GM19351 (cell line): ENCODE measurements around the gene DCDC2C.
"Not testable (repeated sequence)": the region's sequence is repeated elsewhere in the genome, so short reads cannot be mapped to it uniquely, and the experiment has no call there.

Experiments
- ATAC-seq: cut with Tn5 transposase; IDR thresholded peaks from one replicate; pipeline ENCODE4 v1.9.1; 2021; ENCODE audit warnings: mild to moderate bottlenecking, moderate library complexity; ENCODE audit not compliant: unreplicated experiment

The DCDC2C gene

DNA sequence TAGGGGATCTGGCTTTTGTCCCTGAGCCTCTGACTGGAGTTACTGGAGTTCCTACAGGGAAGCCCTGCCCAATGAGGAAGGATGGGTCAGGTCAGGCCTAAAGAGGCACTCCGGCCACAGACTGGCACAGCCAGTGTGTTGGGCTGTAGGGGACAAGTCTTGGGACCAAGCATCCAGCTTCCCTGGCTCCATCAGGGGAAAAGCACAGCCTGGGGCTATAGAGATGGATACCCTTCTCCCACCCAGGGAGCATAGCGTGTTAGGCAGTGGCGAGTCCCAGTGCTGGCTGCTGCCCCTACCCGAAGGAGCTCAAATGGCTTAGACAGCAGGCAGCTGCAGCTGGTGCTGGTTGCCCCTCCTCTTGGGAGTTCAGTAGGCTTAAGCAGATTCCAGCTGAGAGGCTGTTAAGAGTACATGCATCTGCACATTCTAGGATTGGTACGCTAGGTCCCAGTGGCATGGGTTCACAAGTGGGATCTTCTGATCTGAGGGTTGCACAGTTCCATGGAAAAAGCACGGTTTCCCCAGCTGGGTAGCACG, 111.4 kb downstream of the DCDC2C start:
- ATAC-seq: no peak

- not testable (repeated sequence) for ATAC-seq
Observed at GRCh38 chr2:3817144-3817543, 113.8 kb downstream of the DCDC2C start.

DNA sequence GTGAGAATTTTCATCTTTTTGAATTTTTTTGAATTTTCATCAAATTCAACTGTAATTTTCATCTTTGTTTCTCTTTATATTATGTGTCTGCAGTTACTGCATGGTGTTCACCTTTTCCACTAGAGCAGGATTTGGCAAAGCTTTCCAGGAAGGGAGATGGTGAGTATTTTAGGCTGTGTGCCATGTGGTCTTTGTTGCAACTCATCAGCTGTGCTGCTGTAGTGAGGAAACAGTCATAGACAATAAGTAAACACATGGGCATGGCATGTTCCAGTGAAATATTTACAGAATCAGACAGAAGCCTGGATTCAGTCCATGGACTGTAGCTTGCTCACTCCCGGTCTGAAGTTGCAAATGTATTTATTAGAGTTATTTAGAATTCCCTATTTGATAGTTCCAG, 120.4 kb downstream of the DCDC2C start:
- ATAC-seq: no peak

- ATAC-seq: peak; percentile 71
Observed at GRCh38 chr2:3827673-3828575, 124.5 kb downstream of the DCDC2C start.

DNA sequence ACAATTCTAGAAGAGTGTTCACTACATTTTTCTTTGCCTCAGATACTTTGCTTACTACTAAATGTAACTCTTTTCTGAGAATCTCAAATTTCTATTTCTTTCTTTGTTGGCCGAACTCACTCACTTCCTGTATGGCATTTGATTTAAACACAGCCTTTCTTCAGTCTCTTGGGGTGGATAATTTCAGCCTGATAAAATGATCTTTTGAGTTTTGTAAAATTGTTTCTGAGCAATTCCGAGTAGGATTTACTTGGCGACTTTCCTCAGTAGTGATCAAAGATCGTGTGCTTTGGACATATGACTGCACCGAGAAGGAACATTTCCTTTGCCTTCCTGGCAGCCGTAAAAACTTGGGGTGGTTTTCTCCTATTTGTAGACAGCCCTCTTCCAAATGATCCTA, 127.4 kb downstream of the DCDC2C start:
- no peak for ATAC-seq

GRCh38 chr2:3837086-3837485, 133.7 kb downstream of the DCDC2C start:
- ATAC-seq: no peak

DNA sequence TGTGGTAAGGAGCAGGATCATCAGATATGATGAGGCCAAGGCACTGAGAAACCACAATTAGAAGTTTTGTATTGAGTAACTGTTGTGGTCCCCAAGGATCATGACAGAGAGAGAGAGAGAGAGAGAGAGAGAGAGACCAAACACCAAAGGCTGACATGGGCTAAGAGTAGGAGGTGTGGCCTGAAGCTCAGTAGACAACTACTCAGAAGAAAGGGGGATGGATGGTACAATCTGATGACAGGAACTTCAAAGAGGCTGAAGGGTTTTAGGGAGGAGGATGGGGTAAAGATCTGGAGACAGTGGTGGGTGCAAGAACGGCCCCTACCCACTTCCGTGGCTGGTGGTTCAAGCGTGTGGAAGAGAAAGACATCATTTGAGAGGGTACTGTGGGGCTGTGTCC, 135.0 kb downstream of the DCDC2C start:
- ATAC-seq: no peak

DNA sequence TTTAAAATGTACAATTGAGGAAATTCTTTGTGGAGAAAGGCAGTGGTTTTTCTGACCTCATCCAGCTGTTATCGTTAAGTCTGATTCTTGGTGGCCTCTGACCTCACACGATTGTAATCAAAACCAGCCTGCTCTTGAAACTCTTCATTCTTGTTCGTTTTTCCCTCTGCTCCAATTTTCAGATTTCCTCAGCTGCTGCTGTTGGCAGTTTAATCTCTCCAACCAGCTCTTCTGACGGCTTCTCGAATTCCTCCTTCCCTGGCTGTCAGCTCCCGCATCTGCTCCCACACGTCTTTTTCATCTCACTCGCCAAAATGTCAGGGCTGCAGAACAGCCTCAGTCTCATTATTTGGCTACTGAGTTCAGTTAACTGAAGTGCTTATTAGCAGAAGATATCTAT, 136.1 kb downstream of the DCDC2C start:
- ATAC-seq: no peak

DNA sequence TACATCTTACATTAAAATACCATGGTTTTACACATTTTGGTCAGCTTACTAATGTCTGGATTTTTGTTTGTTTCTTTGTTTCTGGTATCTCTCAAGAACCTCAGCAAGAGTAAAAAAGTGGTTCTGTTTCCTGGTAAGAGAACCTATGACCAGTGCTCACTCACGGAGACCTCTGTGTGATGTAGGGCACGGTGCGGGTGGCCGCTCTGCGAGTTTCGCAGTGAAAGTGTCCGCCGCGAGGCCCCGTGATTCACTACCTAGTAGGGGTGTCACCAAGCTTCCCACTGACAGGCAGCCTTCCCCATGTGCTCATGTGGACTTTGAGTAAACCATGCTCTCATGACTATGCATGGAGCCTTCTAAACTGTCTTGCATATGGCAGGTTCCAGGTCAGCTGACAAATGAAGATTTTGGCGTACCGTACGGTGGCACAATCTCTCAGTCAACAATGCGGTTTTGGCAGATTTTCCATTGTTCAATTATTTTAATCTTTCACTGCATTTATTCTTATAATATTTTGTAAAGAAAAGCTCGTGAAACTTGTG, 137.3 kb downstream of the DCDC2C start:
- ATAC-seq: no peak

GRCh38 chr2:3847397-3848052, 144.2 kb downstream of the DCDC2C start:
- no peak for ATAC-seq

DNA sequence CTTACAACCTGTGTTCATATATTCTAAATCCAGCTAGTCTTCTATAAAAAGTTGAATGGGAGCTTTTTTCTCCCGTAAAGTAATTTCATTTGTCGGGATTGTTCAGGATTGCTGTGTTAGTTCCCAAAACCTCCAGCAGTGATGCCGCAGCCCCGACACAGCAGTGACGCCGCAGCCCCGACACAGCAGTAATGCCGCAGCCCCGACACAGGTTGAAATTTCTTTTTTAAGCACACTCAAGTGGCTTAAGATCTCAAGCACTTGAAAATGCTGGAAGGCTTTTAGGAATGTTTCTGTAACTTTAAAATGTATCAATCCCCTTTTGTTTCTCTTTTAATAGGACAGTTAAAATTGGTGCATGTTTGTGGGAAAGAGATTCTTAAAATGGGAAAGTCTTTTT, 145.4 kb downstream of the DCDC2C start:
- ATAC-seq: no peak

DNA sequence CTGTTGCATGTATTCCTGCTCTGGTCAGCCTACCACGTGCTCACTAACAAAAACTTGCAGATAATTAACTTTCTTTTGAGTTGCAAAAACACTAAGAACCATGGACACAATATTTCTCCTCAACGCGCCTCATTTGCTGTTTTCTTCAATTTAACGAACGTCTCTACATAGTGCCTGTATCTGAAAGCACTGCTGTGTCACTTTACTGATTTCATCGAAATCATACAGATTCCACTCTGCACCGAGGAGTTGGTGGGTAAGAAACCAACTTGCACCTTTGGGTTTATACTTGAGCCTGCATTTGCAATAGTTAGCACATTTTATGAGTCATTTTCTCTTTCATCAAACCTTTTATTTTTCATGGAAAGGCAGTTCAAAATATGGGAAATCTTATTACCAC, 145.8 kb downstream of the DCDC2C start:
- no peak for ATAC-seq

DNA sequence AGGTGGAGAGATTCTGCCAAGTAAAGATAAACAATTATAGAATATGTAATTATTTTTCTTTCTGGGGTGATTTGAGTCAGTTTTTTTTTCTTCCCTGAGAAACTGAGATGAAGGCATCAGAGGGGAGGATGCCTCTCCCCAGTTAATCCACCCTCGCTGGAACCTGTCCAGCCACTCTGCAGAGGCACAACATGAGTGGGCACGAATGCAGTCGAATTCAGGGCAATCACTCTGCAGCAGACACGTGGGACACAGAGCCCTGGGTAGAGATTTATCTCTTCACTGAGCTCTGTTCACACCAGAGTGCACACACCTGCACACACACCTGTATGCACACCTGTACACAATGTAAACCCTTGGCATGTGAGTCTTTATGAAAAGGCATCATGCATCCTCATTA, 154.2 kb downstream of the DCDC2C start:
- ATAC-seq: no peak

DNA sequence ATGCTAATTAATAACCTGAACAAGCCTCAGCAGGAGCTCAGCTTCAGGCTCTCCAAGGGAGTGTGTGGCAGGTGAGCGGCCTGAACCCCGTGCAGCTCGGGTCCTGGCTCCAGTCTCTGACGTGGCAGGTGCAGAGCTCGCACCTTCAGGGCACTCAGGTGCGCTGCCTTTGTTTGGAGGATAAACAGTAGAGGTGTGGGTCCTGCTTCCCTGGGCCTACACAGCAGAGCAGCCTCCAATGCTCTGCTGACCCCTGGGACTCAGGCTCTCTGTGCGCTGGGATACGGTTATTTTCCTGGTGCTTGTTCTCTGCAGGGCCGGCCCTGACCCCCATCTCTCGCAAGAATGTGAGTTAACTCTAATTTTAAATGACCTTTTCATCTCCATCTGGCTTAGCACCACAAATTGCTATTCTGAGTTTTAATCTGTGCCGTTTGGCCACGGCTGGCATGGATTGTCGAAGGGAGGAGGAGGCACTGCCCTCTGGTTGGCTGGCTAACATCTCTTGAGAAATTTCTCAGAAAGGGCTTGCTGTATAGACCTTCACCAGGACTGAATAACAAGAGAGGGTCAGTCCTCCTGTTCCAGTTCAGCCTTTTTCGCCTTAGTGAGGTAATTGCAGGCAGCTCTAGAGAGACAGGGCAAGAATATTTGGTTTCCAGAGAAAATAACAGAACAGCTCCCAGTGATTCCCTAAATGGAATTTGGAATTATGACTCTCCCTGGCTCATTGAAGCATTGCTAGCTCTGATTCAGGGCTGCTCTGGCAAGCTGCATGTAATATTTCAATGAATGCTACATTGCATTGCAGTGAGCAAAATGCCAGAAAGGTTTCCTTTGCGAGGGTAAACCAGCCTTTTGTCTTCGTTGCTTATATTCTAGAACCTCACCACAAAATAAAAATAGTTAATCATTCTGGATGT, 161.8 kb downstream of the DCDC2C start:
- no peak for ATAC-seq

DNA sequence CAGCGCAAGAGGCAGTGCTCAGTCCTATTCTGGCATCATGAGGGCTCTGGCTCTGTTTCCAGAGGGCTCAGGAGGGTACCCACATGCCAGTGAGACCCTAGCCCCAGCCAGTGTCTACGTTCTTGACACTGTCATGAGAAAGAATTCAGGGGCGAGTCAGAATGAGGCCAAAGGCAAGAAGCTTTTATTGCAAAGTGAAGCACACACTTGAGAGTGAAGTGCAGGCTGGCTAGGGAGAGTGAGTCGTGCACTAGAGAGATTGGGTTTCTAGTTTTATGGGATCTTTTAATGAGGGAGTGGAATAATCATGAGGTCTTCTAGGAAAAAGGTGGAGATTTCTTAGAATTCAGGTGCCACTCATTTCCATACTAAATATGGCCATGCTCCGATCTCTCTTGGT, 164.1 kb downstream of the DCDC2C start:
- ATAC-seq: no peak

- ATAC-seq: no peak
Observed at GRCh38 chr2:3868012-3868805, 164.8 kb downstream of the DCDC2C start.

DNA sequence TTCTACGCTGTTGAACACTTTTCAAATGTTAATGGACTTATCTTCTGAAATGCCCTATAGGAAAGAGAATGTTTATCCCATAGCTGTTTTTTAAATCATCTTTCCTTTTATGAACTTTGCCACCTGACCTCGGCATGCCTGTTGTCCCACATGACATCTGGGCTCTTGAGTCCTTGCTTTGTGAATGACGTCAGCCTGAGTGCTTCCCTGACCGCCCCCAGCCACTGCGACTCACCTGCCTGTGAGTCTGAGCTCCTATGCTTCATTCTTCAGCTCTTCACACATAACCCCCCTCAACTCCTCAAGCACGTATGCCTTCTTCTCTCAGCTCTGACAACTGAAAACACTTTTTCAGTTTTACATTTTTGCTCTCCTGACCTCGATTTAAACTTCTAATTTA, 166.8 kb downstream of the DCDC2C start:
- ATAC-seq: no peak

DNA sequence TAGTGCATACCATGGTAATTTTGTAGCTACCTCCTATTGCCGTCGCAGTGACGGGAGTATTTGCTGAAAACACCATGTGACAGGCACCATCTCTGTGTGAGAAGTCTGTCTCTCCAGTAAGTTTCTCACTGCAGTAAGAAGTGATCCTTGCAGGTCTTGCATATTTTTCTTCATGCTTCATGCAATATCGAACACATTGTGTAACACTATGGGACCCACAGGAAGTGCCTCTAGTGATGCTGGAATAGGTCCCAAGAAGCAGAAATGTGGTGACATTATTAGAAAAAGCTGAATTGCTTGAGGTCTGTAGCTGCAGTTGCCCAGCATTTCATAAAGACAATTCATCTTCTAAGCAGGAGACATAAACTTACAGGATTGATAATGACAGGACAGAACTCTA, 167.6 kb downstream of the DCDC2C start:
- no peak for ATAC-seq

DNA sequence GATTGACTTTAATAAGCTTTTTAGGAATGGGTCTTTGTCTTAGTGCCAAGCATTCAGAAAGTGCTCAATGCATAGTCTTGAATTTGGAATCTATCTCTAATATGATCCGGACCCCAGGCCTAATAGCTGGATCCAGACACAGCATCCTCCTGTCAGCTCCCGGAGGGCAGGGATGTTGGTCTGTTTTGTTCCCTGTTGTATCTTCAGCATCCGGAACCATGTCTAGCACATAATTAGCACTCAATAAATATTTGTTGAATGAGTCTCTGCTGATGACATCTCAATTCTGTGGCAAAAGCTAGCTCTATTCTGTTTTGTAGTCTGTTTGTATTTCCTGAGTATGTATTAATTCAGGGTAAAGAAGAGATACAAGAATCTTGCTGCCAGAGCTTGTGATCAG, 169.1 kb downstream of the DCDC2C start:
- ATAC-seq: no peak

GRCh38 chr2:3873899-3874298, 170.5 kb downstream of the DCDC2C start:
- no peak for ATAC-seq
